Sciatic nerve (tissue), 2 donors: Measurements from ENCODE around the gene FAM185A. TPM values are rescaled to one million over a fixed set of nuclear protein-coding genes. Genes with fewer than 3 reads are reported as not detected.

Experiments used
- ATAC-seq: fragments of 200-7000 bp; cut with Tn5 transposase; one replicate; pipeline ENCODE4 v1.9.1; 2020; ENCODE audit warnings: mild to moderate bottlenecking, moderate library complexity
- DNase-seq: peaks from one replicate; pipeline ENCODE4 v3.0.0-alpha.2; 2020; ENCODE audit warnings: low spot score
- intact Hi-C: fragments of 100-400 bp; cut with DNase I; formaldehyde crosslinking; loops from one replicate; pipeline ENCODE4 v1.14.2; 2022
- total RNA-seq: library from RNA; stranded (reverse); fragmentation: NEBNext Ultra II Directional; extraction: Animal tissue kit (Norgen Biotek cat#: 25700); gene quantifications from one replicate; pipeline ENCODE4 v1.2.1, GENCODE V29; 2021
- donor health status: DM: no; HTN: no; CAD: no.
- donor health status: DM: no; HTN: no; CAD: no.

The FAM185A gene
- total RNA-seq, 1 donor from 2014 or later: 13.1 TPM

DNA sequence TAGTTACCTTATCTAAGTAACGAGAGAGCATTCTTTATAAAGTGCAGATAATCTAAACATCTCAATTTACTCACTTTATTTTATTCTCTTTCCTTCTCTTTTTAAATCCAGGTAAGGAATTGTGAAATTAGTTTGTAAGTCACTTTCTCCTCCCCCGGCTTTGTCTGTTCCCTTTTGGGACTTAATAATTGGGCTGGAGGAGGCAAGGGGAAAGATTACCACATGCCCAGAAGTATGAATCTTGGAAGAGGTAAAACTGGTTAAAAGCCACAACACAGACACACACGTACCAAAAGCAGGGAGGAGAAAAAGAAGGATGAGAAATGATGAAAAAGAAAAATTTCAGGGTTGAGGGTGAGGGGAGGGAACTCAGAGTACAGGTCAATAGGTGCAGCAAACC is 100.7 kb downstream of the FAM185A start:
- DNase-seq (no peak), ATAC-seq (no peak)
- intact Hi-C loops: no loop called here

GRCh38 chr7:102856036-102856435 is 107.2 kb downstream of the FAM185A start:
- DNase-seq: no peak
- intact Hi-C loops: no loop called here
- ATAC-seq: no peak

Other genes with a start within 250 kb of the FAM185A start
- 59.3 TPM for gene RASA4B, start 231.2 kb upstream of the FAM185A start, total RNA-seq
- 31.6 TPM for gene UPK3BL2, start 205.3 kb upstream of the FAM185A start, total RNA-seq
- 0.31 TPM for gene SPDYE2, start 197.8 kb upstream of the FAM185A start, total RNA-seq
- gene POLR2J3, start 176.4 kb upstream of the FAM185A start, total RNA-seq: 64.2 TPM
- 233 TPM for gene RASA4, start 132.2 kb upstream of the FAM185A start, total RNA-seq
- 23.0 TPM for gene UPK3BL1, start 106.2 kb upstream of the FAM185A start, total RNA-seq
- gene SPDYE2B, start 98.7 kb upstream of the FAM185A start, total RNA-seq: not detected
- 20.6 TPM for gene POLR2J2, start 77.3 kb upstream of the FAM185A start, total RNA-seq
- 4.2 TPM for gene LRRC17, start 164.0 kb downstream of the FAM185A start, total RNA-seq